Smooth muscle cell (in vitro differentiated cells): ENCODE results near the gene LRRC37A2. TPM values are rescaled to one million over a fixed set of nuclear protein-coding genes. Genes with fewer than 3 reads are reported as not detected.
A peak's percentile ranks its signal among the peaks of the same experiment; 100 is the strongest.
"Not testable (repeated sequence)": the region's sequence is repeated elsewhere in the genome, so short reads cannot be mapped to it uniquely, and the experiment has no call there.

ENCODE experiments used
- DNase-seq: peaks from one replicate; lab custom pipeline; 2025; ENCODE audit not compliant: unreplicated experiment; lab: John Stamatoyannopoulos, UW
- H2AFZ ChIP-seq: fragments of 200-600 bp; sonication (generic); 2 replicates; pipeline ENCODE4 v1.6.0; 2016; ENCODE audit warnings: antibody characterized with exemption, low read depth, mild to moderate bottlenecking
- H3F3A ChIP-seq: fragments of 200-600 bp; sonication (generic); 2 replicates; pipeline ENCODE4 v1.6.0; 2017; ENCODE audit warnings: antibody characterized with exemption, low read depth
- H3K27ac ChIP-seq: fragments of 200-600 bp; sonication (generic); 2 replicates; pipeline ENCODE4 v1.5.1; 2016; ENCODE audit warnings: low read depth, mild to moderate bottlenecking
- H3K27me3 ChIP-seq: fragments of 200-600 bp; sonication (generic); 2 replicates; pipeline ENCODE4 v1.6.1; 2016; ENCODE audit warnings: low read depth, mild to moderate bottlenecking
- H3K36me3 ChIP-seq: fragments of 200-600 bp; sonication (generic); 2 replicates; pipeline ENCODE4 v1.5.1; 2016; ENCODE audit warnings: low read depth
- H3K4me1 ChIP-seq: fragments of 200-600 bp; sonication (generic); 2 replicates; pipeline ENCODE4 v1.5.1; 2016; ENCODE audit warnings: low read depth
- H3K4me2 ChIP-seq: fragments of 200-600 bp; sonication (generic); 2 replicates; pipeline ENCODE4 v1.6.0; 2016; ENCODE audit warnings: mild to moderate bottlenecking
- H3K4me3 ChIP-seq: fragments of 200-600 bp; sonication (generic); 2 replicates; pipeline ENCODE4 v1.5.1; 2016; ENCODE audit warnings: mild to moderate bottlenecking
- H3K79me2 ChIP-seq: fragments of 200-600 bp; sonication (generic); 2 replicates; pipeline ENCODE4 v1.6.0; 2016; ENCODE audit warnings: low read depth, mild to moderate bottlenecking
- H3K9ac ChIP-seq: fragments of 200-600 bp; sonication (generic); 2 replicates; pipeline ENCODE4 v1.6.0; 2016; ENCODE audit warnings: low read depth
- H3K9me3 ChIP-seq: fragments of 200-600 bp; sonication (generic); replicated peaks from 2 replicates; pipeline ENCODE4 v1.5.1; 2016; ENCODE audit warnings: low read depth
- H4K20me1 ChIP-seq: fragments of 200-600 bp; sonication (generic); 2 replicates; pipeline ENCODE4 v1.6.0; 2016; ENCODE audit warnings: low read depth
- WGBS: methylation state at CpG from one replicate; pipeline ENCODE4 v1.1.7; 2016; ENCODE audit warnings: low lambda C conversion rate; 5-methylcytosine and 5-hydroxymethylcytosine counted together
- polyA plus RNA-seq: library from polyadenylated mRNA; unstranded; fragments of >200 nt; fragmentation: Nextera tagmentation; extraction: Ambion mirVana; gene quantifications from 2 replicates; pipeline ENCODE4 v1.2.1, GENCODE V29; 2016
- total RNA-seq: library from RNA; depleted of rRNA; stranded (reverse); fragments of >200 nt; gene quantifications from 2 replicates; pipeline ENCODE4 v1.2.3, GENCODE V29; 2014

LRRC37A2 gene
- total and polyA plus RNA-seq, 2 experiments from 2014 or later, result 5.2 to 8.7 TPM

DNA sequence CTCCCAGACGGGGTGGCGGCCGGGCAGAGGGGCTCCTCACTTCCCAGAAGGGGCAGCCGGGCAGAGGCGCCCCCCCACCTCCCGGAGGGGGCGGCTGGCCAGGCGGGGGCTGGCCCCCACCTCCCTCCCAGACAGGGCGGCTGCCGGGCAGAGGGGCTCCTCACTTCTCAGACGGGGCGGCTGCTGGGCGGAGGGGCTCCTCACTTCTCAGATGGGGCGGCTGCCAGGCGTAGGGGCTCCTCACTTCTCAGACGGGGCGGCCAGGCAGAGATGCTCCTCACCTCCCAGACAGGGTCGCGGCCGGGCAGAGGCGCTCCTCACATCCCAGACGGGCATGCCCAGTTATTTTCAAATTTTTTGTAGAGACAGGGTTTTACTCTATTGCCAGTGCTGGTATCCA lies 22.4 kb downstream of the LRRC37A2 start:
- H4K20me1 ChIP-seq, H3K27ac ChIP-seq, H3F3A ChIP-seq, DNase-seq, H3K27me3 ChIP-seq, H3K9me3 ChIP-seq, H3K9ac ChIP-seq, H3K4me3 ChIP-seq, H3K36me3 ChIP-seq, H2AFZ ChIP-seq, H3K79me2 ChIP-seq, H3K4me1 ChIP-seq, H3K4me2 ChIP-seq: not testable (repeated sequence)
- 95% methylated on average over 22 of the region's 22 CpGs for WGBS

DNA sequence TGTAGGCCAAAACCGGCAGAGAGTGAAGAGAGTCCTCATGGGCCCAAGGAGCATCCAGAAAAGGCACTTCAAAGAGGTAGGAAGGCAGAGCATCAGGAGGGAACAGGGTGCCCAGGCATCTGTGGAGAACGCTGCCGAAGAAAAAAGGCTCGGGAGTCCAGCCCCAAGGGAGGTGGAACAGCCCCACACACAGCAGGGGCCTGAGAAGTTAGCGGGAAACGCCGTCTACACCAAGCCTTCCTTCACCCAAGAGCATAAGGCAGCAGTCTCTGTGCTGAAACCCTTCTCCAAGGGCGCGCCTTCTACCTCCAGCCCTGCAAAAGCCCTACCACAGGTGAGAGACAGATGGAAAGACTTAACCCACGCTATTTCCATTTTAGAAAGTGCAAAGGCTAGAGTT lies 36.3 kb downstream of the LRRC37A2 start:
- DNase-seq, H2AFZ ChIP-seq: not testable (repeated sequence)

DNA sequence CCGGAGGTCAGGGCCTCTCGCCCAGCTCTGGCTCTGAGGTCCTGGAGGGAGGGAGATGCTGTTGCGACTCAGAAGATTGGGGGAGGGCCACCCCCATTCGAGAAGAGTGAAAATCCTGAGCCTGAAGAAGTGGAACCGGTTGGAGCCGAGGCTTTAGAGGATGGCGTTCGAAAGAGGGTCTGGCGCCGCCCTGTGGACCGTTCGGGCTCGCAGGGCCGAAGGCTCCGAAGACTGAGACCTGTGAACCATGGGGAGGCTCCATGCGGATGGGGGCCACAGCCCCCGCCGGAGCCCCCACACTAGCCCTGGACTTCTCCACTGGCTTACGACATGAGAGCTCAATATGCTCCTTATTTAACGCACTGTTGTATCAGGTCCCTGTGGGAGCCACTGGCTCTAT lies 46.9 kb downstream of the LRRC37A2 start:
- H3K9ac ChIP-seq, H3K9me3 ChIP-seq, H3K36me3 ChIP-seq, H3K4me2 ChIP-seq, H3F3A ChIP-seq, H3K79me2 ChIP-seq, H3K27me3 ChIP-seq, DNase-seq, H3K4me1 ChIP-seq, H2AFZ ChIP-seq, H3K4me3 ChIP-seq, H4K20me1 ChIP-seq, H3K27ac ChIP-seq: not testable (repeated sequence)
- WGBS, result no CpG with 5 or more reads among the region's 20 CpGs

More for the DNA sequence above, 36.3 kb downstream of the LRRC37A2 start:
- 97% methylated on average over 9 of the region's 10 CpGs for WGBS
- not testable (repeated sequence) for H3K79me2 ChIP-seq, H4K20me1 ChIP-seq, H3K9me3 ChIP-seq, H3K4me3 ChIP-seq, H3K36me3 ChIP-seq, H3F3A ChIP-seq, H3K27ac ChIP-seq, H3K4me1 ChIP-seq, H3K27me3 ChIP-seq, H3K4me2 ChIP-seq, H3K9ac ChIP-seq

DNA sequence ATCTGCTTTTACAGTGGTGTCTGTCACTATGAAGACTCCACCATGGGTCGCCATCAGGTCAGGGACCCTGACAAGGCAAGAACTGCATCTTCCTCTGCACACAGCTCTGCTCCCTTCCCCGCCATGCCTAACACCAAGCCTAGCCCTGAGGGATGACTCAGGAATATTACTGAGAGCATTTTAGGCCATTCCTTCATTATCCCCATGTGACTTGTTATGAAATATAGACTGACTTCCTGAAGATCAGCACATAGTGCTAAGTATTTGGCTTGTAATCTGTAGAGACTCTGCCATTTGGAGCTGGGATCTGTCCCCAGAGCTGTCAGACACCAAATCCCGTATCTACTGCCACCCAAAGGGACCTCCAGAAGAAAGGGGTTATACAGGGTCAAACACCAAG lies 47.8 kb downstream of the LRRC37A2 start:
- not testable (repeated sequence) for H2AFZ ChIP-seq, H4K20me1 ChIP-seq, DNase-seq, H3K9ac ChIP-seq, H3K9me3 ChIP-seq, H3F3A ChIP-seq, H3K36me3 ChIP-seq, H3K4me1 ChIP-seq, H3K4me3 ChIP-seq, H3K27me3 ChIP-seq, H3K4me2 ChIP-seq, H3K27ac ChIP-seq, H3K79me2 ChIP-seq
- WGBS, result no CpG with 5 or more reads among the region's 3 CpGs

DNA sequence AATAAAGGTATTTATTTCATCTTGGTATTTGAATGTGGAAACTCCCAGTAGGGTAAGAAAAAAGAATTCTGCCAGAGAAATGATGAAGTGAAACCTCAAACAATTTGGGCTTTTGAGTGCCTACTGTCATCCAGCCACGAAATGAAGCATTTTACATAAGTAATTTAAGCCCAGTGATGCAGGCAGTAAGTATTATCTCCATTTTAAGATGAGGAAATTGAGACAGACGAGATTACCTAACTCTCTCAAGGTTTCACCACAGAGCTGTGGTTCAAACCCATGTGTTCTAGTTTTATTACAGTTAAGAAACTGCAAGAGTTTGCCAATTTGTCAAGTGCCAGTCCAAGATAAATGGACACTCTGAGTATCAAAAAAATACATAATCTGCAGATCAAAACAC lies 54.0 kb downstream of the LRRC37A2 start:
- not testable (repeated sequence) for H3K79me2 ChIP-seq, H3K4me2 ChIP-seq, H3K27me3 ChIP-seq, H2AFZ ChIP-seq, H3K36me3 ChIP-seq, H3K4me3 ChIP-seq, H3F3A ChIP-seq, H3K4me1 ChIP-seq, H4K20me1 ChIP-seq, H3K27ac ChIP-seq, H3K9me3 ChIP-seq, DNase-seq, H3K9ac ChIP-seq
- no CpG with 5 or more reads among the region's 2 CpGs for WGBS

DNA sequence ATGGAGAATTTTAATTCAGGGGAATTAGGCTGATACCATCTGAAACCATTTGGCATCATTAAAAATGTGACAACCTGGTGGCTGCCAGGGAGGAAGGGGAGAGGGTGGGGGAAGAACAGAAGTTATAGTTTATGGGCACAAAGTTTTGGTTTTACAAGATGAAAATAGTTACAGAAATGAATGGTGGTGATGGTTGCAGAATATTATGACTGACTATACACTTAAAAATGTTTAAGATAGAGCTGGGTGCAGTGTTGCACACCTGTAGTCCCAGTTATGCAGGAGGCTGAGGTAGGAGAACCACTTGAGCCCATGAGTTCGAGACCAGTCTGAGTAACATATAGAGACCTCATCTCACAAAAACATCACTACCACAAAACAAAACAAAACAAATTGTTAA lies 54.7 kb downstream of the LRRC37A2 start:
- H3K79me2 ChIP-seq, H3K9ac ChIP-seq, H2AFZ ChIP-seq, H3K4me3 ChIP-seq, H3K36me3 ChIP-seq, H3K4me1 ChIP-seq, H4K20me1 ChIP-seq, DNase-seq, H3K4me2 ChIP-seq, H3K27ac ChIP-seq, H3F3A ChIP-seq, H3K27me3 ChIP-seq, H3K9me3 ChIP-seq: not testable (repeated sequence)
- WGBS, result no CpG with 5 or more reads among the region's 1 CpG

DNA sequence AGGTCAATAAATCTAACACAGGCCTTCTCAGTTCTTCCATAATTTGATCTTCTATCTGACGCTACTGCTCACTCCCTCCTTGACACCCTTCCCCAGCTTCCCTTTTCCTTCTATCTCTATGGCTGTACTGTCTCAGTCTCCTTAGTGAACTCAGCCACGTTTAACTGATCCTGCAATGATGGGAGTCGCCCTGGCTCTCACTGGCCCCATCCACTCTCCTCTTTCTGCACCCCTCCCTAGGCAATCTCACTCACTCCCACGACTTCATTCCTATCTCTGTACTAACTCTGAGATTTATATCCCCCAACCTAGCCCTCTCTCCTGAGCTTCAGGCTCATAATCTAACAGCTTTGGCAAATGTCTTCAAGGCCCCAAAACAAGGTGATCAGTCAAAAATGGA lies 59.5 kb downstream of the LRRC37A2 start:
- H3K79me2 ChIP-seq, H3K4me3 ChIP-seq, DNase-seq, H3K36me3 ChIP-seq, H3K9me3 ChIP-seq, H3K27me3 ChIP-seq, H4K20me1 ChIP-seq, H3K4me2 ChIP-seq, H3K4me1 ChIP-seq, H2AFZ ChIP-seq, H3K27ac ChIP-seq, H3K9ac ChIP-seq, H3F3A ChIP-seq: not testable (repeated sequence)
- no CpG with 5 or more reads among the region's 4 CpGs for WGBS

DNA sequence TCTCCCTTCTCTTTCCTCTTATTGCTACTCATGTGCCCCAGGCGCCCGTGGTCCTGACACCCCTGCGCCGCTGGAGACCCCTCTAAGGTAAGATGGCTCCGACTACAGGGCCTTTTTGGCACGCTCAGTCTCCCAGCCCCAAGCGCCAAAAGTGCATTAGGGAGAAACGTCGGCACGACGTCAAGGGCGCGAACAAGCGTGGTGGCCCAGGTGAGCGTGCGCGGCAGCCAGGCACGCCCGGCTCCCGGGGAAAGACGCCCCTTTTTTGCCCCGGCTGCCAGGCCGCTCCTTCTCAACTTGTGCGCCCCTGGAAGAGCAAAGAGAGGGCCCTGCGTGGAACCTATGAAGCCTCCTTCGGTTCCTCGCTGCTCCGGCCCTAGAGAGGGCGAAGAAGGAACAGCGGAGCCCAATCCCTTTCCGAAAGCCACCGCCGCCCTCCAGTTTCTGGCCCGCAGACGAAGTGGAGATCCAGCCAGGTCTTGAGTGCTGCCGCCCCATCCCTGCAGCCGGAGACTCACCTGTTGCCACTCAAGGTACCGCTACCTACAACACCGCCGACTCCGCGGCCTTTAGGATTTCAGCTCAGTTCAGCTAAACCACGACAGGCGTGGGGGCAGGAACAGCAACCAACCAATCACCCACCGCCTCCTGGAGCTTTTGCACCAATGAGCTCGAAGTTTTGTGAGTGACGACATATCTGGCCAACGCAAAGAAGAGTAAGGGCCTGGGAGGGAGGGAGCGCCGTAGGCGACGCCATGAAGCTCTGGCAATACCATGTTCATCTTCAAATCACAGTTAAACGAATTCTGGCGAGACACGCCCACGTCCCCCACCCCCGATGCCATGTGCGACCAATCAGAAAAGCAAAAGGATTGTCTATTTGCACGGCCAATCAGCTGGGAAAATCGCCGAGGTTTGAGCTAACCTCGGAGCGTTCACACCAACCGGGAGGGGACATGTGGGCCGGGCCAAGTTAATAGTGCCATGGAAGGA lies 67.1 kb downstream of the LRRC37A2 start, which contains the start of gene ARL17A:
TSS of gene ARL17A (minus strand) at position 609 of the 993 bp plus-strand sequence. CDS start 3,369 bp downstream, outside the sequence.
- H3K4me3 ChIP-seq, result peak within 1 kb of the TSS; percentile 32
- H3K9ac ChIP-seq, DNase-seq: not testable (repeated sequence)

More for the DNA sequence above, 67.1 kb downstream of the LRRC37A2 start, which contains the start of gene ARL17A:
- not testable (repeated sequence) for H3K79me2 ChIP-seq, H3K27ac ChIP-seq, H3K4me1 ChIP-seq, H3K9me3 ChIP-seq, H3F3A ChIP-seq, H4K20me1 ChIP-seq, H3K4me2 ChIP-seq, H2AFZ ChIP-seq, H3K27me3 ChIP-seq, H3K36me3 ChIP-seq
- 0% methylated on average over 7 of the region's 65 CpGs for WGBS
